Measurements from ENCODE around the gene LRMDA. TPM values are rescaled to one million over a fixed set of nuclear protein-coding genes. Genes with fewer than 3 reads are reported as not detected.
A peak's percentile ranks its signal among the peaks of the same experiment; 100 is the strongest.

The LRMDA gene
- polyA plus RNA-seq, 3 donors, result 39.8 to 59.6 (median 56.4) TPM

DNA sequence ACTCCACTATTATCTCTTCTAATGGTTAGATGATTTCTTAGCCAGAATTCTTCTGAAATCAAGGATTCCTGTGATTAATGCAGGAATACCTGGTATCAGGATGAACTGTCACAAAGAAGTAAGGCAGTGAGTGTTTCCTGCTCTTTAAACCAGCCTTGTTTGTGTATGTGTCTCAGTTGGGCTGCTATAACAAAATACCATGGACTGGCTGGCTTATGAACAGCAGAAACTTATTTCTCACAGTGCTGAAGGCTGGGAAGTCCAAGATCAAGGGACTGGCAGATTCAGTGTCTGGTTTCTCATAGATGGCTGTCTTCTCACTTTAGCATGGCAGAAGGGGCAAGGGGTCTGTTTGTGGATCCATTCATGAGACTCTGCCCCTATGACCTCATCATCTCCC, 42.7 kb downstream of the LRMDA start:
- Histone ChIP-seq H3K9me3 (replicated peaks in 1 of 2; ENCODE audit: control insufficient read depth in 1 of 2, insufficient read depth in 1 of 2, low read length in 2 of 2) (no peaks in the 10 kb centered on the region), H3K27ac (ENCODE audit: low read depth in 1 of 2, low read length in 2 of 2) (no peak overlapping the region), H2AFZ (ENCODE audit: insufficient read depth, low read depth, low read length, poor library complexity, severe bottlenecking) (no peak overlapping the region), H3K36me3 (replicated peaks in 1 of 2; ENCODE audit: control insufficient read depth in 1 of 2, insufficient read depth in 2 of 2, low read length in 2 of 2) (peaks cover 0 to 35% of the 10 kb centered on the region in 2 donors), H3K4me2 (replicated peaks; ENCODE audit: extremely low read depth, low read length, poor library complexity, severe bottlenecking) (no peak overlapping the region), H3K9ac (ENCODE audit: insufficient read depth, low read length, poor library complexity, severe bottlenecking) (no peak overlapping the region), H3K4me3 (replicated peaks in 1 of 3; ENCODE audit: low read depth in 2 of 3, low read length in 3 of 3) (no peak overlapping the region), H3K27me3 (ENCODE audit: control insufficient read depth in 2 of 2, insufficient read depth in 2 of 2, low read length in 2 of 2) (no peaks in the 10 kb centered on the region), H4K20me1 (ENCODE audit: insufficient read depth, low read length) (peaks cover 35% of the 10 kb centered on the region), H3K4me1 (ENCODE audit: control insufficient read depth in 1 of 2, insufficient read depth in 2 of 2, low read length in 2 of 2) (peaks cover 36 to 39% of the 10 kb centered on the region in 2 donors), H3K79me2 (ENCODE audit: insufficient read depth, low read length) (peaks cover 97% of the 10 kb centered on the region)
- no peak for DNase-seq
- peaks cover 0 to 3% (median 0%) of the 10 kb centered on the region in 7 donors for H3K9me3 Mint-ChIP-seq
- H3K27ac Mint-ChIP-seq, result no peak overlapping the region
- TF ChIP-seq, protein P1, sequence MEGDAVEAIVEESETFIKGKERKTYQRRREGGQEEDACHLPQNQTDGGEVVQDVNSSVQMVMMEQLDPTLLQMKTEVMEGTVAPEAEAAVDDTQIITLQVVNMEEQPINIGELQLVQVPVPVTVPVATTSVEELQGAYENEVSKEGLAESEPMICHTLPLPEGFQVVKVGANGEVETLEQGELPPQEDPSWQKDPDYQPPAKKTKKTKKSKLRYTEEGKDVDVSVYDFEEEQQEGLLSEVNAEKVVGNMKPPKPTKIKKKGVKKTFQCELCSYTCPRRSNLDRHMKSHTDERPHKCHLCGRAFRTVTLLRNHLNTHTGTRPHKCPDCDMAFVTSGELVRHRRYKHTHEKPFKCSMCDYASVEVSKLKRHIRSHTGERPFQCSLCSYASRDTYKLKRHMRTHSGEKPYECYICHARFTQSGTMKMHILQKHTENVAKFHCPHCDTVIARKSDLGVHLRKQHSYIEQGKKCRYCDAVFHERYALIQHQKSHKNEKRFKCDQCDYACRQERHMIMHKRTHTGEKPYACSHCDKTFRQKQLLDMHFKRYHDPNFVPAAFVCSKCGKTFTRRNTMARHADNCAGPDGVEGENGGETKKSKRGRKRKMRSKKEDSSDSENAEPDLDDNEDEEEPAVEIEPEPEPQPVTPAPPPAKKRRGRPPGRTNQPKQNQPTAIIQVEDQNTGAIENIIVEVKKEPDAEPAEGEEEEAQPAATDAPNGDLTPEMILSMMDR (IDR thresholded peaks at IDR 0.05), result no peak
- H3K4me3 Mint-ChIP-seq, result no peak overlapping the region
- H3K4me1 Mint-ChIP-seq, result peaks cover 41% of the 10 kb centered on the region
- peaks cover 20 to 21% of the 10 kb centered on the region in 2 donors for H3K36me3 Mint-ChIP-seq
- H3K27me3 Mint-ChIP-seq (ENCODE audit: low read depth in 3 of 3), result peaks cover 0 to 2% (median 0%) of the 10 kb centered on the region in 3 donors
- intact Hi-C loops (cut with micrococcal nuclease), result no loop called here

- Histone ChIP-seq H3K9me3 (replicated peaks in 1 of 2; ENCODE audit: control insufficient read depth in 1 of 2, insufficient read depth in 1 of 2, low read length in 2 of 2) (no peaks in the 10 kb centered on the region), H4K20me1 (ENCODE audit: insufficient read depth, low read length) (peaks cover 38% of the 10 kb centered on the region), H3K4me1 (ENCODE audit: control insufficient read depth in 1 of 2, insufficient read depth in 2 of 2, low read length in 2 of 2) (peaks cover 21 to 24% of the 10 kb centered on the region in 2 donors), H3K9ac (ENCODE audit: insufficient read depth, low read length, poor library complexity, severe bottlenecking) (no peak overlapping the region), H3K27ac (ENCODE audit: low read depth in 1 of 2, low read length in 2 of 2) (no peak overlapping the region), H3K79me2 (ENCODE audit: insufficient read depth, low read length) (peaks cover 84% of the 10 kb centered on the region), H3K27me3 (ENCODE audit: control insufficient read depth in 2 of 2, insufficient read depth in 2 of 2, low read length in 2 of 2) (no peaks in the 10 kb centered on the region), H3K4me2 (replicated peaks; ENCODE audit: extremely low read depth, low read length, poor library complexity, severe bottlenecking) (no peak overlapping the region), H3K4me3 (replicated peaks in 1 of 3; ENCODE audit: low read depth in 2 of 3, low read length in 3 of 3) (no peak overlapping the region), H2AFZ (ENCODE audit: insufficient read depth, low read depth, low read length, poor library complexity, severe bottlenecking) (no peak overlapping the region), H3K36me3 (replicated peaks in 1 of 2; ENCODE audit: control insufficient read depth in 1 of 2, insufficient read depth in 2 of 2, low read length in 2 of 2) (peaks cover 0 to 35% of the 10 kb centered on the region in 2 donors)
- peaks cover 13% of the 10 kb centered on the region in 2 donors for H3K36me3 Mint-ChIP-seq
- TF ChIP-seq, protein P1 (IDR thresholded peaks at IDR 0.05), result no peak
- intact Hi-C loops (cut with micrococcal nuclease), result no loop called here
- peak overlapping the region in 2 of 7 donors; percentile 3 to 80 for H3K27ac Mint-ChIP-seq
- H3K9me3 Mint-ChIP-seq, result peaks cover 0 to 2% (median 0%) of the 10 kb centered on the region in 7 donors
- no peak for DNase-seq
- peaks cover 26% of the 10 kb centered on the region for H3K4me1 Mint-ChIP-seq
- H3K27me3 Mint-ChIP-seq (ENCODE audit: low read depth in 3 of 3), result peaks cover 0 to 2% (median 0%) of the 10 kb centered on the region in 3 donors
- H3K4me3 Mint-ChIP-seq, result no peak overlapping the region
- no CpG with 5 or more reads among the region's 7 CpGs for WGBS (ENCODE audit: insufficient coverage)
Measured at GRCh38 chr10:75475460-75476182, 44.2 kb downstream of the LRMDA start.

Measured in CD14-positive monocyte (primary cell).